ENCODE results near the gene RASIP1. TPM values are rescaled to one million over a fixed set of nuclear protein-coding genes. Genes with fewer than 3 reads are reported as not detected.
"Not testable (repeated sequence)": the region's sequence is repeated elsewhere in the genome, so short reads cannot be mapped to it uniquely, and the experiment has no call there.

RASIP1 gene
- total RNA-seq, 3 donors from 2014 or later (not counting 1 experiment from before 2014, with no cell fraction given) = not detected

DNA sequence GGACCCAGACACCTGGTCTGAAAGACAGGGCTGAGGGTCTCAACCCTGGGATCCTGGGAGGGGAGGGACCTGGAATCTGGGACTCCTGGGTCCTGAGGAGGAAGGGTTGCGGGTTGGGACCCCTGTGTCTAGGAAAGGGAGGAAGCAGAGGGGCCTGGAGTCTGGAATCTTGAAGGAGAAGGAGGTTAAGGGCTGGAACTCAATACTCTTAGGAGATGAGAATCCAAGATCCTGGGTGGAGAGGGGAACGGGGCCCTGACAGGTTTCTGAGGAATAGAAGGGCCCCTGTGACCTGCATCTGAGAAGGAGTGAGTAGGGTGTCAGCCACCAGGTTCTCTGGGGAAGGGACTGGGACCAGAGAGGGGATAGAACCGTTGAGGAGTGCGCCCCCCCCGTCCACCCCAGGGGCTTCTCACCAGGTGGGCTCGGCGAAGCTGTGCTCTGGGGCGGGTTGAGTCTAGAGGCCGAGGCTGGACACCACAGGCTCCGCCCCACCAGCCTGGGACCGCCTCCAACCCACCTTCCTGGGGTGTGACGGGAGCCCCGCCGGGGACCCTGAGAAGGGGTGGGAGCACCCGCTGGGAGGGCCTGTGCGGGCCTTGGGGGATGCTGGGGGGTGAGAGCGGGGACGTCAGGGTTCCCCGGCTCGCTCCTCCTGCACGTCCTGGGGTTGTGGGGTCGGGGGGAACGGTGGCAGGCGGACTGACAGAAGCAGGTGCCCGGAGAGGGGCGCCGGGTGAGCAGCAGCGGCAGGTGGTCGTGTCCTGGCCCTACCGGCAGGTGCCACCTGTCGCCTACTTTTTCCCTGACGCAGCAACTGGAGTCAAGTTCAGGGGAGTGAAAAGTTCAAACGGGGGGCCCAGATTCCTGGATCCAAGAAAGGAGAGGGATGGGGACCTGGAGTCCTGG is 20.9 kb downstream of the RASIP1 start, which contains the start of gene MAMSTR:
Gene MAMSTR, minus strand, starts transcription at position 463 of the 909 bp plus-strand sequence. CDS start 694 bp downstream, outside the sequence.
- DNase-seq (no peak), ATAC-seq (no peak)
- TF ChIP-seq, protein P1, sequence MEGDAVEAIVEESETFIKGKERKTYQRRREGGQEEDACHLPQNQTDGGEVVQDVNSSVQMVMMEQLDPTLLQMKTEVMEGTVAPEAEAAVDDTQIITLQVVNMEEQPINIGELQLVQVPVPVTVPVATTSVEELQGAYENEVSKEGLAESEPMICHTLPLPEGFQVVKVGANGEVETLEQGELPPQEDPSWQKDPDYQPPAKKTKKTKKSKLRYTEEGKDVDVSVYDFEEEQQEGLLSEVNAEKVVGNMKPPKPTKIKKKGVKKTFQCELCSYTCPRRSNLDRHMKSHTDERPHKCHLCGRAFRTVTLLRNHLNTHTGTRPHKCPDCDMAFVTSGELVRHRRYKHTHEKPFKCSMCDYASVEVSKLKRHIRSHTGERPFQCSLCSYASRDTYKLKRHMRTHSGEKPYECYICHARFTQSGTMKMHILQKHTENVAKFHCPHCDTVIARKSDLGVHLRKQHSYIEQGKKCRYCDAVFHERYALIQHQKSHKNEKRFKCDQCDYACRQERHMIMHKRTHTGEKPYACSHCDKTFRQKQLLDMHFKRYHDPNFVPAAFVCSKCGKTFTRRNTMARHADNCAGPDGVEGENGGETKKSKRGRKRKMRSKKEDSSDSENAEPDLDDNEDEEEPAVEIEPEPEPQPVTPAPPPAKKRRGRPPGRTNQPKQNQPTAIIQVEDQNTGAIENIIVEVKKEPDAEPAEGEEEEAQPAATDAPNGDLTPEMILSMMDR (IDR thresholded peaks at IDR 0.05) = no peak
- Histone ChIP-seq H3K27ac (ENCODE audit: low read length) (peak within 1 kb of the TSS; percentile 88), H3K4me3 (ENCODE audit: low read length) (peak within 1 kb of the TSS; percentile 71), H3K36me3 (ENCODE audit: control insufficient read depth, insufficient read depth, low read length) (no peaks in the 10 kb centered on the region), H3K9me3 (ENCODE audit: control insufficient read depth, insufficient read depth, low read length) (no peaks in the 10 kb centered on the region), H3K4me1 (ENCODE audit: control insufficient read depth, insufficient read depth, low read length) (peaks cover 26% of the 10 kb centered on the region), H3K27me3 (ENCODE audit: control insufficient read depth, insufficient read depth, low read length) (no peaks in the 10 kb centered on the region)
- Mint-ChIP-seq H3K4me3 (peak within 1 kb of the TSS; percentile 95), H3K27me3 (ENCODE audit: low read depth in 2 of 2) (no peaks in the 10 kb centered on the region), H3K9me3 (no peaks in the 10 kb centered on the region), H3K27ac (peak within 1 kb of the TSS; percentile 93 to 97), H3K4me1 (peaks cover 9 to 17% of the 10 kb centered on the region in 2 donors), H3K36me3 (no peaks in the 10 kb centered on the region)
- WGBS (ENCODE audit: insufficient coverage) = 89% methylated on average over 33 of the region's 33 CpGs
- intact Hi-C loops (cut with micrococcal nuclease) = no loop called here

DNA sequence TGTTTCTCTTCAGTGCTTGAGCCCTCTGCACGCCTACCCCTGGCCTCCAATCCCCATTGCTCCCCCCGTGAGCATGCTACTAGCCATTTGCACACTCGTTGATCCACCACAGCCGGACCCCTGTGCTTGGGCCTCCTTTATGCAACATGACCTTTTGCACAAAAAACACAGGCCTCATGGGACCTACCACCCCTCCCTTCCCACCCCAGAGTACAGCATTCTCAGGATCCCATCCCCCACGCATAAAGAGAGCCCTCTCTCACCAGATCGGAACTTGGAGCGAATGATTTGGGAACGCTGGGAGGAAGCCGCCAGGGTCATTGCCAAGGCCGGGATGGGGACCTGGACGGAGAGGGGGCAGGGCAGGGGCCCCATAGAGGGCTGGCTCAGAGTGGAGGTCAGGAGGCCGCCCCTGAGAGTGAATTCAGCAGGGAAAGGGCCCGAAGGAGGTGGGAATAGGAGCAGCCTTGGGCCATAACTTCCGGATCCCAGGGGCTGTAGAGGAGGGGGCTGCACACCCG is 21.6 kb downstream of the RASIP1 start:
- Histone ChIP-seq H3K36me3 (ENCODE audit: control insufficient read depth, insufficient read depth, low read length) (no peaks in the 10 kb centered on the region), H3K4me3 (ENCODE audit: low read length) (no peak overlapping the region), H3K27me3 (ENCODE audit: control insufficient read depth, insufficient read depth, low read length) (no peaks in the 10 kb centered on the region), H3K27ac (ENCODE audit: low read length) (no peak overlapping the region), H3K9me3 (ENCODE audit: control insufficient read depth, insufficient read depth, low read length) (no peaks in the 10 kb centered on the region), H3K4me1 (ENCODE audit: control insufficient read depth, insufficient read depth, low read length) (peaks cover 28% of the 10 kb centered on the region)
- DNase-seq (no peak), ATAC-seq (no peak)
- TF ChIP-seq, protein P1 (IDR thresholded peaks at IDR 0.05) = no peak
- intact Hi-C loops (cut with micrococcal nuclease) = no loop called here
- H3K27me3 Mint-ChIP-seq (ENCODE audit: low read depth in 2 of 2) = no peaks in the 10 kb centered on the region
- H3K4me3 Mint-ChIP-seq = no peak overlapping the region
- H3K9me3 Mint-ChIP-seq = no peaks in the 10 kb centered on the region
- 95% methylated on average over 15 of the region's 15 CpGs for WGBS (ENCODE audit: insufficient coverage)
- peak overlapping the region in 1 of 2 donors; percentile 52 for H3K27ac Mint-ChIP-seq
- H3K36me3 Mint-ChIP-seq = no peaks in the 10 kb centered on the region
- peaks cover 9 to 24% of the 10 kb centered on the region in 2 donors for H3K4me1 Mint-ChIP-seq

DNA sequence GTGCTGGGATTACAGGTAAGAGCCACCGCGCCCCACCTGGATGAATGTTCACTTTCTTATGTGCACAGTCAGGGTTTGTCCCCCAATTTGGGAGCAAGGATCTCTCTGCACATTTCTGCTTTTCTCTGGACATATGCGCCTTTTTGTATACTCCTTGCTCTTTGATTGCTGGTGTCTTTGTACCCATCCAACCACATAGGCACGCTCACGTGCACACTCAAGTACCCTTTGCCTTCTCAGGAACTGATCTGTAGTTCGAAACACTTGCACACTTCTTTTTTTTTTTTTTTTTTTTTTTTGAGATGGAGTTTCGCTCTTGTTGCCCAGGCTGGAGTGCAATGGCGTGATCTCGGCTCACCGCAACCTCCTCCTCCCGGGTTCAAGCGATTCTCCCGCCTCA is 22.3 kb downstream of the RASIP1 start:
- H3K4me3 ChIP-seq (ENCODE audit: low read length); H3K9me3 ChIP-seq (ENCODE audit: control insufficient read depth, insufficient read depth, low read length); H3K36me3 Mint-ChIP-seq; ATAC-seq; DNase-seq; H3K4me3 Mint-ChIP-seq; H3K9me3 Mint-ChIP-seq; H3K27ac Mint-ChIP-seq; H3K27me3 Mint-ChIP-seq (ENCODE audit: low read depth in 2 of 2); H3K27ac ChIP-seq (ENCODE audit: low read length); H3K27me3 ChIP-seq (ENCODE audit: control insufficient read depth, insufficient read depth, low read length); intact Hi-C loops (cut with micrococcal nuclease); H3K36me3 ChIP-seq (ENCODE audit: control insufficient read depth, insufficient read depth, low read length): not testable (repeated sequence)
- WGBS (ENCODE audit: insufficient coverage) = 95% methylated on average over 13 of the region's 13 CpGs
- peaks cover 9 to 31% of the 10 kb centered on the region in 2 donors for H3K4me1 Mint-ChIP-seq
- H3K4me1 ChIP-seq (ENCODE audit: control insufficient read depth, insufficient read depth, low read length) = peaks cover 35% of the 10 kb centered on the region

DNA sequence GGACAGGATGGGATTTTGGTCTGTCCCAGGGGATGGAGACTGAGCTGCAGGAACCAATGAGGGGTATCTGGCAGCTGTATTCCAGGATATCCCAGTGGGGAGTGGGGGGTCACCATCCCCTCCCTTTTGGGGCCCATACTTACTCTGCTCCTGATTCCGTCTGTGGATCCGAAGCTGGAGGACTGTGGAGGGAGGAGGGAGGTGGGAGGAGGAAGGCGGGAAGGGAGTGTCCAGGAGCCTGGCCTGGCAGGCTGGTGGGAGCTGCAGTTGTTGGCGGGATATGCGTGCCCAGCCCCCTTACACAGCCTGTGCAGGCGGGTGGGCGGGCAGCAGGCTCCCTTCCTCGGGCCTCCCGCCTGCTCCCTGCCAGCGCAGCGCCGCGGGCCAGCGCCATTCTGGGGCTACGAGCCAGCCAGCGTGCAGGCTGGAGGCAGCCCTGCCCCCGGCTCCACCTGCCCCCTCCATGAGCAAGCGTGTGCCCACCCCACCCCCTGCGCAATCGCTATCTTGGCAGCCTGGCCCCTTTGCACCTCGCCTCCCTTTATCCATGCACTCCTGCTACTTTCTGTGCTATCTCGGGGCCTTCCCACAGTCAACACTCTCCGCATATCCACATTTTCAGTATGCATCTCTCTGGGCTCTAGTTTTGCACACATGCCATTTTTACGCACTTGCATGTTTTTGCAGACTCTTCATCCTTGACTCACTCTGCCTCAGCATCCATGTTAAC is 23.7 kb downstream of the RASIP1 start:
- Histone ChIP-seq H3K4me1 (ENCODE audit: control insufficient read depth, insufficient read depth, low read length) (peaks cover 37% of the 10 kb centered on the region), H3K27me3 (ENCODE audit: control insufficient read depth, insufficient read depth, low read length) (no peaks in the 10 kb centered on the region), H3K27ac (ENCODE audit: low read length) (no peak overlapping the region), H3K9me3 (ENCODE audit: control insufficient read depth, insufficient read depth, low read length) (no peaks in the 10 kb centered on the region), H3K4me3 (ENCODE audit: low read length) (no peak overlapping the region), H3K36me3 (ENCODE audit: control insufficient read depth, insufficient read depth, low read length) (no peaks in the 10 kb centered on the region)
- ATAC-seq = no peak
- Mint-ChIP-seq H3K4me3 (peak overlapping the region; percentile 49), H3K4me1 (peaks cover 9 to 35% of the 10 kb centered on the region in 2 donors), H3K27me3 (ENCODE audit: low read depth in 2 of 2) (no peaks in the 10 kb centered on the region), H3K27ac (no peak overlapping the region), H3K9me3 (no peaks in the 10 kb centered on the region), H3K36me3 (no peaks in the 10 kb centered on the region)
- TF ChIP-seq, protein P1 (IDR thresholded peaks at IDR 0.05) = no peak
- 73% methylated on average over 24 of the region's 24 CpGs for WGBS (ENCODE audit: insufficient coverage)
- DNase-seq = no peak
- intact Hi-C loops (cut with micrococcal nuclease) = no loop called here

Measured in natural killer cell (primary cell).